GM21576 (cell line): ENCODE data around the gene SLF2.

Experiments
- ATAC-seq: cut with Tn5 transposase; IDR thresholded peaks from one replicate; pipeline ENCODE4 v1.9.1; 2021; ENCODE audit warnings: mild to moderate bottlenecking, moderate library complexity; ENCODE audit not compliant: unreplicated experiment

Gene SLF2

DNA sequence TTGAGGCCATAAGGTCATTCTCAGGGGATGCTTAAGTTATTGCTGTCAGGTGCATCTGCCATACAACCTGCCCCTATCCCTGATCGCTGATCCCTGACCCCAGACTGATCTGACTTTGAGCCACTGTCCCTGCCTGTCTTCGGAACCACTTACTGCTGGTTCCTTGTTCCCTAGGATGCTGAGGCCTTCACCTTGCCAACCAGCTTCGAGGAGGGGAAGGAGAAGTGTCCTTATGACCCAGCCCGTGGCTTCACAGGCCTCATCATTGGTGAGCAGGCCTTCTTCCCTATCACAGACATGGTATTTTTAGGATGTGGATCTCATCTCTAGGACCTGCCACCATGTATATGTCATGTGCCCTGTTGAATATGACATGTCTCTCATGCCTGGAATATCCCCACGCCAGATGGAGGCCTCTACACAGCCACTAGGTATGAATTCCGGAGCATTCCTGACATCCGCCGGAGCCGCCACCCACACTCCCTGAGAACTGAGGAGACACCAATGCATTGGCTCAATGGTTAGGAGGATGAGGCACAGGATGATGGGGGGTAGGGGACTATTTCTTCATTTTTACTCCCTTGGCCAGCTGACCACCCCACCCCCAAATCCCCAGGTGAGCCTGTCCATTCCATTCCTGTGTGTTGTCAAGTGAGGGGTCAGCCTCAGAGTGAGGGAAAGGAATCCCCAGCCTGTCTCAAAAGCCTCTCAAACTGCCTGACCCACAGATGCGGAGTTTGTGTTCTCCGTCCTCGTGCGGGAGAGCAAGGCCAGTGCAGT lies 65.5 kb downstream of the SLF2 start:
- no peak for ATAC-seq

DNA sequence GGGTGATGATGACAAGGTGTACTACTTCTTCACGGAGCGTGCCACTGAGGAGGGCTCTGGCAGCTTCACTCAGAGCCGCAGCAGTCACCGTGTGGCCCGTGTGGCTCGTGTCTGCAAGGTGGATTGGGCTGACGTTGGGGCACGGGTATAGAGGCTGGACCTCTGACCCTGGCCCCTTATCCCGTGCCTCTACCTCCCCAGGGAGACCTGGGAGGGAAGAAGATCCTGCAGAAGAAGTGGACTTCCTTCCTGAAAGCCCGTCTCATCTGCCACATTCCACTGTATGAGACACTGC lies 66.1 kb downstream of the SLF2 start:
- ATAC-seq, result no peak

DNA sequence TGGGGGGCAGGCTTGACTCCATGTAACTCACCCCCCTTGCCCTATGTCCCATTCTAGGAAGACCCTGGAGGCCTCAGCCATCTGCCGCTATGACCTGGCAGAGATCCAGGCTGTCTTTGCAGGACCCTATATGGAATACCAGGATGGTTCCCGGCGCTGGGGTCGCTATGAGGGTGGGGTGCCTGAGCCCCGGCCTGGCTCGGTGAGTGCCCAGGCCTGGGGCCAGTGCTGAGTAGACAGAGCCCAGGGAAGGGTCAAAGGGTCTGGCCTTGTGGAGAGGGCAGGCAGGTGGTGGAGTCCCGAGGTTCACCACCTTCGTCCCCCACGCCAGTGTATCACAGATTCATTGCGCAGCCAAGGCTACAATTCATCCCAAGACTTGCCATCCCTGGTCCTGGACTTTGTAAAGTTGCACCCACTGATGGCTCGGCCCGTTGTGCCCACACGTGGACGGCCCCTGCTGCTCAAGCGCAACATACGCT lies 67.1 kb downstream of the SLF2 start:
- ATAC-seq, result no peak

DNA sequence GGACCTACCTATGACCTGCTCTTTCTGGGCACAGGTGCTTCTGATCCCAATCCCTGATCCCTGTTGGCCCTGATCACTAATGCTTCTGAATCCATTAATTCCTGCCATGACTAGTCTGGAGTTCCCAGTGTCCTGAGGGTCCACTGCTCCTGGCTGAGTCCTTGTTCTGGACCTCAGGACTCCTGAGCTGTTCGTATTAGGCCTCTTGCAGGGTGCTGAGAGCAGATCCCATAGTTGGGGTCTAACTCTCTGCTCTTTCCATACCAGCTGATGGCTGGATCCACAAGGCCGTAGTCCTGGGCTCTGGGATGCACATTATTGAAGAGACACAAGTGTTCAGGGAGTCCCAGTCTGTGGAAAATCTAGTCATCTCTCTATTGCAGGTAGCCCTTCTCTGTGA lies 67.5 kb downstream of the SLF2 start:
- no peak for ATAC-seq

DNA sequence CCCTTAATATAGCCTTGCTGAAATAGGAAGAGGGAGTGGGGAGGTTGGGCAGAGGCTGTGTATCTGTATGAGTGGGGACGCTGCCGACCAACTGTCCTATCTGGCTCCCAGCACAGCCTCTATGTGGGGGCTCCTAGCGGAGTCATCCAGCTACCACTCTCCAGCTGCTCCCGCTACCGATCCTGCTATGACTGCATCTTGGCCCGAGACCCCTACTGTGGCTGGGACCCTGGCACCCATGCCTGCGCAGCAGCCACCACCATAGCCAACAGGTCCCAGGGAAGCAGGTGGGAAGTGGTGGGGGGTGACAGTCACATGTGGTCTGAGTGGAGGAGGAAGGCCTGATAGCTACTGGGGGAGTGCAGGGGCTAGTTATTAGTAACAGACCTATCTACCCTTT lies 67.9 kb downstream of the SLF2 start:
- no peak for ATAC-seq

DNA sequence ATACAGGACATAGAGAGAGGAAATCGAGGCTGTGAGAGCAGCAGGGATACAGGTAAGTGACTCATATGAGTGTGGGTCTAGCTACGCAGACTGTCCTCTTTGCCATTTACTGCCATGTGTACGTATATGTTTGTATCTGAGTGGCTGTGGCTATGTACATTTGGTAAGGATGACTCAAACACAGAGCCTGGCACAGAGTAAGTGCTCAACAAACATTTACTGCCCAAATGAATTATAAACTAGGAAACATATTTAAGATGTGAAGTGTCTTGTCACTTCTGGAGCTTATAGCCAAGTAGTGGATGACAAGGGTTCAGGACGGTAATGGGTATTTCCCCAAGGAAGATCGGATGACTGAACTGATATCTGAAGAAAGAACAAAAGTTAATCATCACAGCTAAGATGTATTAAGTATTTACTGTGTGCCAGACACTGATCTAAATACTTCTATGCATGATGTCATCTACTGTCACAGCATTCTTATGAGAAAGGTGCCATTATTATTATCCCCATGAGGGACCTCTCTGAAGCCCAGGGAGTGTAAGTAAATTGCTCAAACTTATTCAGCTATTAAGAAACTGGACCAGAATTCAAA lies 68.5 kb downstream of the SLF2 start:
- no peak for ATAC-seq

DNA sequence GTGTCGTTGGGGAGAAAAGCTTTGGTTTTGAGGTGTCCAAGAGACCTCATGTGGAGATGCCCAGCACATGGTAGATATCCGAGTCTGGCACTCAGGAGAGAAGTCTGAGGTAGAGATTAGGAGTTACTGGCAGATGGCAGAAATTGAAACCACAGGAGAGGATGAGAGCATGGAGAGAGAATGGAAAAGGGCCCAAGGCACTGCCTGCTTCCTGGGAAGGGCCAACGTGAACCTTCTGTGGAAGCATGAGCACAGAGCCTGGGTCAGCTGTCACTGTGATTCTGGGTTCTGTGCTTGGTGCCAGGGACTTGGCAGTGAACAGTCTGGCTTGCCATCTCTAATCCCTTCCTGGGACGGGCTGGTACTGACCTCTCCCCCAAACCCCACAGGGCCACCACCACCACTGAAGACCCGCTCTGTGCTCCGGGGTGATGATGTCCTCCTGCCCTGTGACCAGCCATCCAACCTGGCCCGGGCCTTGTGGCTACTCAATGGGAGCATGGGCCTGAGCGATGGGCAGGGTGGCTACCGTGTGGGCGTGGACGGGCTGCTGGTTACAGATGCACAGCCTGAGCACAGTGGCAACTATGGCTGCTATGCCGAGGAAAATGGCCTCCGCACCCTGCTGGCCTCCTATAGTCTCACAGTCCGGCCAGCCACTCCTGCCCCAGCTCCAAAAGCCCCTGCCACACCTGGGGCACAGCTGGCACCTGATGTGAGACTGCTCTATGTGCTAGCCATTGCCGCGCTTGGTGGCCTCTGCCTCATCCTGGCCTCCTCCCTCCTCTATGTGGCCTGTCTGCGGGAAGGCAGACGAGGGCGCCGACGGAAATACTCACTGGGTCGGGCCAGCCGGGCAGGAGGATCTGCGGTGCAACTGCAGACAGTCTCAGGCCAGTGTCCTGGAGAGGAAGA lies 70.4 kb downstream of the SLF2 start:
- no peak for ATAC-seq

DNA sequence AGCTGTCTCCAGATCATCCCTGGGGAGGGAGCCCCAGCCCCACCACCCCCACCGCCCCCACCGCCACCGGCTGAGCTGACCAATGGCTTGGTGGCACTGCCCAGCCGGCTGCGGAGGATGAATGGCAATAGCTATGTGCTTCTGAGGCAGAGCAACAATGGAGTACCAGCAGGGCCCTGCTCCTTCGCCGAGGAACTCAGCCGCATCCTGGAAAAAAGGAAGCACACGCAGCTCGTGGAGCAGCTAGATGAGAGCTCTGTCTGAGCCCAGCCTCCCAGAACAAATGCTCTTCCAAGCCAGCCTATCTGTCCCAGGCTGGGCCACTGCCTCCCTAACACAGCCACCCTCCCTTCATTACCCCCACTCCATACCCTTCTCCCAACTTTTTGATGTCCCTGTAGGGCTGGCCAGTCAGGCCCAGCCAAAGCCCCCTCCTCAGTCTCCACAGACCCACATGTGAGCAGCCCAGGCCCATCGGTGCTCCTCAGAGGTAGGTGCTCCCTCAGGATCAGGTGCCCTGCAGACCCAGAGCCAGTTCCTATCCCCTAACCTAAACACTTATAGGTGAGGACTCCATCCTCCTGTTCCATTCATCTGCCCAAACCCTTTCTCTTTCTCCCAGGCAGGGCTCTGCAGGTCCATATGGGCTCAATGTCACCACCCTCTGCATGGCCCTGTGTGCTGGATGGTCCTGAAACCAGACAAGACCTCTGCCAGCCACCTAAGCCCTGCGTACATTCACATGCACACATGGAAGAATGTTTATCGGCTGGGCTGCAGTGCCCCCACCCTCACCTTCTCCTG lies 71.3 kb downstream of the SLF2 start:
- ATAC-seq, result no peak

DNA sequence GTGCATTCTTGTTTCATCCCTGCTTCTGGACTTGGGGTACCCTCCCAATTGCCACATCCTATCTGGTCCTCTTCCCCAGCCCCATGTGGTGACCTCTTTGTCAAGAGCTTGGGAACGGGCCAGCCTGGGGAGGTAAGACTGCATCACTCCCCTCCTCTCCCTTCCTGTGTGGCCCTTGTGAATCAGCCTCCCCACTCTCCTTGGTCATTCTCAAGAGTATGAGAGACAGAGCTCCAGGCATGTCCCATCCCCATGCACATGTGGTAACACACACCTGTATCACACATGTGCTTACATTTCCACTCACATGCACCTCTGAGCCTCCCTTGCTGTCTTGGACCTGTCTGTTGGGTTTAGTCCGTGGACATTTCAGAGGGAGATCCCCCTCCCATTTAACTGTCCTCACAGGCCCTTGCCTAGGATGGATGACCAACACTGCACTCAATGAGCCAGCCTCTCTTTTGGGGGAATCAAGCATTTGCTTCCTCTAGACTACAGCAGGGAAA lies 72.0 kb downstream of the SLF2 start:
- no peak for ATAC-seq

DNA sequence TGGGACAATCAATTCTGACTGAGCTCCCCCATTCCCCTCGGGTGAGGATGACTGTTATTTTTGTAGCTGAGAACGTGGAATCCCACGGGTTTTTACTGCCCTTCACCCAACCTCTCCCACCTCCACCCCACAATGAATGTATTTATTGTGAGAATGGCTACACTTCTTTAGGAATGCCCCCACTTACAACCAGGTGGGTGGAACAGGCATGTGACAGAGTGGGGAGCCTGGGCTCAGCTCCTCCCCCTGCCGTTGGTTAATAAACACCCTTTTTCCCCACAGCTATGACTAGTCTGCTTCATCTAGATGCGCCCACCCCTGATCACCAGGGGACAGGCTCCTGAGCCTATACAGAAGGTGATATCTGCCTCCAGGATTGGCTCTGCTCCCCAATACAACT lies 72.6 kb downstream of the SLF2 start:
- ATAC-seq, result no peak

DNA sequence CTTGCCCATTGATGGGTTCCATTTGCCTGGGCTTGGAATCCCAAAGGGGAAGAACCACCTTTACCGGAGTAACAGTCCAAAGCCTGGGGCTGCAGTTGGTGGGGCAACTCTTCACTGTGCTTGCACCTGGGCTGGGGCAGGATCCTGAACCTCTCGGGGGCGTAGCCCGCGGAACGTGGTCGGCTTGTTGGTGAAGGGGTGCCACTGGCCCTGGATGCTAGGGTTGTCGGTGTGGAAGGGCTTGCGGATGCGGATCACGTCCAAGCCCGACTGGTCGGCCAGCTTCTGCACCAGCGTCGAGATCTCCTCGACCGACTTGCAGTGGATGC lies 73.8 kb downstream of the SLF2 start:
- no peak for ATAC-seq

DNA sequence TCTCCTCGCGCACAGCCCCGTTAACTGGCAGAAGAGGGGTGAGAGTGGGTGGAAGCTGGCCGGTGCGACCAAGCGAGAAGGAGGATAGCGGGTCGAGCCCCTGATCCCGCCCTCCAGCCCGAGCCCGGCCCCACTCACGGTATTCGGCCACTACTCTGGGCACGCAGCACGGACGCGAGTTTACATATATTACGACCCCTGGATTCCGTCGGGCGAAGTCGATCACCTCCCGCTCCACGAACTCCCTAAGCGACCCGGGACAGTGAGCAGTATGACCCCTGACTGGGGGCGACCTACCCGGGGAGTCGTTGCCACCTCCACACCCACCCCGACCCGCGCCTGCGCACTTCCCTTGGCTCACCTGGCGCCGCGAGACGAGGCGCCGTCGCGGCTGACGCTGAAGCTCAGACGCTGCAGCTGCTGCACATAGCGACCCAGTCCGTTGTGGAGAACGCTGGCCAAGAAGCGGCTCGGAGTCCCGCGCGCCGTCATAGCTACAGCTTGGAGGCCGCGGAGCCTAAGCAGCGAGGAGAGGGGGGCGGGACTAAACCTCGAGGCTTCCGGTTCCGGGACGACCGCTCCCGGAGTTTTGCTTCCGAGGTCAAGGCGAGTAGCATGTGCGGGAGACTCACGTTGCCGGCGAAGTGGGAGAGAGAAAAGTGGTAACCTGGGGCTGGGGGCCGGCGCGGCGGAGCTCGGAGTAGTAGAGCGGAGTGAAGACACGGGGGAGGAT lies 74.4 kb downstream of the SLF2 start, which contains the start of the genes MRPL43 and TWNK:
MRPL43 (minus strand) TSS at position 546 of the 733 bp plus-strand sequence; CDS start at position 492, 54 bp downstream.
TWNK (plus strand) TSS at position 592 of the 733 bp plus-strand sequence. CDS start 668 bp downstream, outside the sequence.
- peak; percentile 80 for ATAC-seq

DNA sequence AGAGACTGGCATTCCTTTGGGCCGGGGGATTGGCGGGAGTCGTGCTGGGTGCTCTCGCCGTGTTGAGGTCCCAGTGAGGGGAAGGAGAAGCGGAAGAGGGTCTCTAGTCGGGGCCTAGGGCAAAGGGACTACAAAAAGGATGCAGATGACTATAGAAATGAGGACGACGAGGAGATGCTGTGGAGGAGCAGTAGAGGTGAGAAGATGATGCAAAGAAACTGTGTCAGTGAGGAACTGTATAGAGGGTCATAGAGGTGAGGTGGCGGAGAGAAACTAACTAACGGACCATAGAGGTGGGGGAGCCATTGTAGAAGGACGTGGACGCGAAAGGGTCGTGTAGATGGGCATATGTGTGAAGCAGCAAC lies 74.9 kb downstream of the SLF2 start:
- ATAC-seq, result no peak

DNA sequence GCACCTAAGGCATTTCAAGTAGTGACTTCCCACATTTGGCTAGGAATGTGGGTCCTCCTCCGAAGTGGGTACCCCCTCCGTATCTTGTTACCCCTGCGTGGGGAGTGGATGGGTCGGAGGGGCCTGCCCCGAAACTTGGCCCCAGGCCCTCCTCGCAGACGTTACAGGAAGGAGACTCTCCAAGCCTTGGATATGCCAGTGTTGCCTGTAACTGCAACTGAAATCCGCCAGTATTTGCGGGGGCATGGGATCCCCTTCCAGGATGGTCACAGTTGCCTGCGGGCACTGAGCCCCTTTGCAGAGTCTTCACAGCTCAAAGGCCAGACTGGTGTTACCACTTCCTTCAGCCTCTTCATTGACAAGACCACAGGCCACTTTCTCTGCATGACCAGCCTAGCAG lies 75.4 kb downstream of the SLF2 start:
- no peak for ATAC-seq

DNA sequence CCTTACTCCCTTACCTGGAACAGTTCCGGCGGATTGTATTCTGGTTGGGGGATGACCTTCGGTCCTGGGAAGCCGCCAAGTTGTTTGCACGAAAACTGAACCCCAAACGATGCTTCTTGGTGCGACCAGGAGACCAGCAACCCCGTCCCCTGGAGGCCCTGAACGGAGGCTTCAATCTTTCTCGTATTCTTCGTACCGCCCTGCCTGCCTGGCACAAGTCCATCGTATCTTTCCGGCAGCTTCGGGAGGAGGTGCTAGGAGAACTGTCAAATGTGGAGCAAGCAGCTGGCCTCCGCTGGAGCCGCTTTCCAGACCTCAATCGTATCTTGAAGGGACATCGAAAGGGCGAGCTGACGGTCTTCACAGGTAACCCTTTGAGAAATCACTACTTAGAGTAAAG lies 76.3 kb downstream of the SLF2 start:
- ATAC-seq, result no peak

DNA sequence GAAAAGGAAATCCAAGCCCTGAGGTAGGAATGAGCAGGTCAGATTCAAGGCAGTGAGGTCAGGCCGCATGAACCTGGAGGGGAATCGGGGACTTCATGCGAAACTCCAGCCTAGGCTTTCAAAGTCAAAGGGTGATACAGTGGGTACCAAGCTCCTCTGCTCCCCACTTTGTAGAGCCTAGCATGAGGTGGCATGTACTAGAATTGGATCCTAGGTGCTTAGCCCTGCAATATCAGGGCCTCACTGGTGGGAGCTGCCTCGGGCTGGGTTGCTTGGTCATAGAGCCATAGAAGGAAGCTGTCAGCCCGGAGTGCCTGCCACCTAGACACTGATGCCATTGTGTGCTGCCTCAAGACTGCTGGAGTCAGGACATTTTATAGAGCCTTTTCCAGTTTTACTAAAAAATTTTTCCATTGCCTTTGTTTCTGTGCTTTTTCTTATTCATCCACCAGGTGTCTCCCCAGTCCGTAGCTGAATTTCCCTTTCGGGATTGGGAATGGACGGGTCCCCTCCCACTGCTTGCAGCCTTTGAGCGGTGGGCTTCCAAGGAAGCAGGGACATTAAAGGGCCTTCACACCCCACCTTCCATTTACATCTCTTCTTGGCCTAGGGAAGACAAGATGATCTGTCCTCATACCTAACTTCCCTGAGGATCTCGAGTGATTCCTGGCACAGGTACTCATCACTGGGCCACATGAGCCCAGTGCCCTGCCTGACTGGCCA lies 81.4 kb downstream of the SLF2 start:
- no peak for ATAC-seq

DNA sequence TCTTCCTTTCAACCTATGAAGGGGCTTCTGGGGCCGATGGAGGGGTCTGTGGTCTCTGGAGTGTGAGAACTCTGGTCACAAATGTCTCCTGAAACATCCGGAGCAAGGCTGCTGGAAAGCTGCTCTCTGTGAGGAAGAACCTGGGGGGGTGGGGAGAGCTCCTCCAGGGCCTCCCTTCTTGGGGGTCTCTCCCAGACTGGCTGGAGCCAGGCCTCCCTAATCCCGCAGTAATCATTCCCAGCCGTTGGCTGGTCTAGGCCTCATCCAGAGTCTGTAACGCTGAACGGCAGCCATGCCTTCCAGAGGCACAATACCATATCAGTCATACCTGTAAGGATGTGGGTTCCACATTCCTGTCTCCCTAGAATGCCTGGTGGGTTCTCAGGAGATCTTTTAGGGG lies 82.4 kb downstream of the SLF2 start:
- ATAC-seq, result no peak

DNA sequence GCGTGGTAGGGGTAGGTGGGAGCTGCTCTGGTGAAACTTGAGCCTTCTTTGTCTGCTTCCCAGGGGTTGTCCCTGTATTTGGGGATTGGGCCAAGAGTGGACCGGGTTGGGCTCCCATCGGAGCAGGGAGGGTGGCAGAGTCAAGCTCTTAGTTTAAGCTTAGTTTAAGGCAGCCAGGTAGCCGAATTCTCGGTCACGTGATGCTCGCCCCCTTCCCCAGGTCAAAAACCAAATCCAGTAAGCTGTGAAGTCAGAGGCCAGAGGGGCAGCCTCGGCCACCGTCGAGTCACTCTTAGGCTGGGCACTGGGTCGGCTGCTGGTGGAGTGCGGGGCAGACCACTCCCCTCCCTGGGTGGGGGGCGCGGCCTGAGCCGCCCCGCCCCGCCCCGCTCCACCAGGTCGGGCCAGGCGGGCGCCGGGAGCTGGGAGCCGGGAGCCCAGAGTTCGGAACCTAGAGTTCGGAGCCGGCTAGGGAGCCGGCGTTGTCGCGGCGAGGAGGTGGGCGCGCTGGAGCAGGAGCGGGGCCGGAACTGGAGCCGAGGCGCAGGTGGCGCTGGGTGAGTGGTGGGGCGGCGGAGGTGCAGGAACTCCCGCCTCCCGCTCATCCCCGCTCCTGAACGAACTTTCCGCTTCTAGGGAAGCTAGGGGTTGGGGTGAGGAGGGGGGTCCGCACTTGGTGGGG lies 84.1 kb downstream of the SLF2 start:
- ATAC-seq, result no peak
